ENCODE data around the gene TPO.

The TPO gene

DNA sequence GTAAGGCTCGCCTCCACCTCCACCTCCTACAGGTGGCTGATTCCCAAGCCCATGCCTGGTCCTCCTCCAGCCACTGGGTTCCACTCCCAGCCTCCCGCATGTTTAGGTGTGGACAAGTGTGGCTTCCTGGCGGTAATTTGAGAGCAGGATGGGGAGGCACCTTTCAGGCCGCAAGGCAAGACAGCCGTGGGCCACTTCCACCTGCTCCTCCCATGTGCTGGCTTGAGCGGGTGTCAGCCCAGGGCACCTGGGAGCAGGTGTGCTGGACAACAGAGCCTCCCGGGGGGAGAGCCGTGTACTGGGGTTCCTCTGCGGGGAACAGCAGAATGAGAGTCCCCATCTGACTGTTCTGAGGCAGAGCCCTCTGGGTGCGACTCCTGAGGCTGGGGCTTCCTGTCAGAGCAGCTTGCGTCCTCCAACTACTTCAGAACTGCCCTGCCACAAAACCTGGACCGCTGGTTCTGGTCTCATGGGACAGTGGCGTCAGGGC lies 83.9 kb downstream of the TPO start:
- no peaks in the 10 kb centered on the region for H3K27me3 ChIP-seq (ENCODE audit: insufficient read depth, low read length)
- H3K4ac ChIP-seq (ENCODE audit: low read depth, low read length): no peak overlapping the region
- no peak overlapping the region for H4K91ac ChIP-seq (ENCODE audit: low read depth, low read length)
- H2BK5ac ChIP-seq (ENCODE audit: low read depth, low read length, poor library complexity): no peak overlapping the region
- H3K36me3 ChIP-seq (ENCODE audit: control insufficient read depth in 1 of 2, insufficient read depth in 2 of 2, low read length in 2 of 2): no peaks in the 10 kb centered on the region
- H3K4me2 ChIP-seq (ENCODE audit: low read length): no peak overlapping the region
- H4K8ac ChIP-seq (ENCODE audit: low read depth, low read length): no peak overlapping the region
- H3K9ac ChIP-seq (ENCODE audit: low read length): no peak overlapping the region
- no peak overlapping the region for H3K14ac ChIP-seq (ENCODE audit: low read length)
- no peaks in the 10 kb centered on the region for H3K79me2 ChIP-seq (ENCODE audit: control insufficient read depth, insufficient read depth, low read length, poor library complexity)
- H3K4me1 ChIP-seq (ENCODE audit: control insufficient read depth in 1 of 2, insufficient read depth in 2 of 2, low read length in 2 of 2): no peaks in the 10 kb centered on the region
- no peak overlapping the region for H3K18ac ChIP-seq (ENCODE audit: low read length)
- no peak overlapping the region for H3K4me3 ChIP-seq (ENCODE audit: low read depth, low read length)
- no peak overlapping the region for H4K12ac ChIP-seq (ENCODE audit: low read depth, low read length)
- H2AK5ac ChIP-seq (ENCODE audit: low read length): no peak overlapping the region
- no peaks in the 10 kb centered on the region for H3K79me1 ChIP-seq (ENCODE audit: low read length)
- DNase-seq: no peak
- no peak overlapping the region for H3K27ac ChIP-seq (ENCODE audit: low read depth, low read length)
- no peak overlapping the region for H3K23ac ChIP-seq (ENCODE audit: low read length)
- no CpG with 5 or more reads among the region's 13 CpGs for WGBS (ENCODE audit: extremely low coverage, insufficient coverage, insufficient read length)
- no peaks in the 10 kb centered on the region for H3K9me3 ChIP-seq (ENCODE audit: insufficient read depth, low read depth, low read length)
- H2BK120ac ChIP-seq (ENCODE audit: insufficient read depth, low read length, poor library complexity): no peak overlapping the region
- no peak overlapping the region for H2BK12ac ChIP-seq (ENCODE audit: low read length)
- no peak overlapping the region for H2AFZ ChIP-seq (ENCODE audit: insufficient read depth, low read length, poor library complexity)

DNA sequence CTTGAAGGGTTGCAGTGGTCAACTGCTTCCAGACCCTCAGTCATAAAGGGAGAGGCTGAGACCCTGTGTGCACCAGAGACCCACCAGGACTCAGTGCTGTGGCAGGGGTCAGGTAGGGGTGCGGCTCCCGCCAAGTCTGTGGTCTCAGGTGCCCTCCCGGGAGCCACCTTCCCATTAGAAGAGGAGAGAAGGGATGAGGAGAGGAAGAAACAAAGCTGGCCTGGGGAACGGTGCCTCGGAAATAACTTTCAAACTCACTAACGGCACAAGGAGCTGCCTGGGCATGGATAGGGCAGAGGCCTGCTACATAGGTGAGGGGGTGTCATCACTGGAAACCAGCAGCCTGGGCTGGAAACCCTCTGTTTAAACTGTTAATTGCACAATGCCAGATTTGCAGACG lies 84.9 kb downstream of the TPO start:
- H3K9me3 ChIP-seq (ENCODE audit: insufficient read depth, low read depth, low read length): no peaks in the 10 kb centered on the region
- H4K12ac ChIP-seq (ENCODE audit: low read depth, low read length): no peak overlapping the region
- H3K4ac ChIP-seq (ENCODE audit: low read depth, low read length): no peak overlapping the region
- no peak for DNase-seq
- WGBS (ENCODE audit: extremely low coverage, insufficient coverage, insufficient read length): no CpG with 5 or more reads among the region's 7 CpGs
- H3K4me1 ChIP-seq (ENCODE audit: control insufficient read depth in 1 of 2, insufficient read depth in 2 of 2, low read length in 2 of 2): no peaks in the 10 kb centered on the region
- H3K9ac ChIP-seq (ENCODE audit: low read length): no peak overlapping the region
- no peak overlapping the region for H2AFZ ChIP-seq (ENCODE audit: insufficient read depth, low read length, poor library complexity)
- H3K36me3 ChIP-seq (ENCODE audit: control insufficient read depth in 1 of 2, insufficient read depth in 2 of 2, low read length in 2 of 2): no peaks in the 10 kb centered on the region
- H2BK120ac ChIP-seq (ENCODE audit: insufficient read depth, low read length, poor library complexity): no peak overlapping the region
- H3K23ac ChIP-seq (ENCODE audit: low read length): no peak overlapping the region
- H2BK5ac ChIP-seq (ENCODE audit: low read depth, low read length, poor library complexity): no peak overlapping the region
- no peak overlapping the region for H4K91ac ChIP-seq (ENCODE audit: low read depth, low read length)
- H2AK5ac ChIP-seq (ENCODE audit: low read length): no peak overlapping the region
- H2BK12ac ChIP-seq (ENCODE audit: low read length): no peak overlapping the region
- no peak overlapping the region for H4K8ac ChIP-seq (ENCODE audit: low read depth, low read length)
- no peak overlapping the region for H3K27ac ChIP-seq (ENCODE audit: low read depth, low read length)
- H3K79me2 ChIP-seq (ENCODE audit: control insufficient read depth, insufficient read depth, low read length, poor library complexity): no peaks in the 10 kb centered on the region
- H3K4me3 ChIP-seq (ENCODE audit: low read depth, low read length): no peak overlapping the region
- H3K4me2 ChIP-seq (ENCODE audit: low read length): no peak overlapping the region
- no peaks in the 10 kb centered on the region for H3K27me3 ChIP-seq (ENCODE audit: insufficient read depth, low read length)
- H3K18ac ChIP-seq (ENCODE audit: low read length): no peak overlapping the region
- H3K14ac ChIP-seq (ENCODE audit: low read length): no peak overlapping the region
- no peaks in the 10 kb centered on the region for H3K79me1 ChIP-seq (ENCODE audit: low read length)

DNA sequence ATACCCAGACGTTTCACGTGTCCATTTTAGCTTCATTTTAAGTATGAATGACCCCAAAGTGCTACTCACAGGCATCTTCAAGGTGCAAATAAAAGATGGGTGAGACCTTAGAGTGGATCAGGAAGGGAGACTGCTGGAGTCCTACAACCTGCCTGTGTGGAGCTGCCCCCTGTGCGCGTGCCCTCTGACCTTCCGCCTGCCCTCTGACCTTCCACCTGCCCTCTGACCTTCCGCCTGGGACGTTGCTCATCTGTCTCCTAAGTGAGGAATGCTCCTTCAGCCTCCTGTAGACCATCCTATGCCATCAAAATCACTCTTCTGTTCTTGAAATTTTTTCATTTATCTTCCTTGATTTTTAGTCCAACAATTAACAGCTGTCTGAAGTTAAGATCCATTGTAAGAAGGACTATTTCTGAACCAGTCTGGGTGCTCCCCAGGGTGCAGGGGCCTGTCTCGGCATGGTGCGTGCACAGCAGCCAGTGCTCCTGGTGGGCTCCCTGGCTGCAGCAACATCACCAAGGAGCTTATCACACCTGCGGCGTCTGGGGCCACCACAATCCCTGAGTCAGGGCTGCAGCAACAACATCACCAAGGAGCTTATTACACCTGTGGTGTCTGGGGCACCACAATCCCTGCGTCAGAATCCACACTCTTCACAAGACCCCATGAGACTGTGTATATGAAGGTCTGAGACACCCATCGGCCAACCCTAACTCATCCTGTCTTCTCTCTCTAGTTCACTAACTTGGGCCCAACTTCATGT lies 86.0 kb downstream of the TPO start:
- H3K9ac ChIP-seq (ENCODE audit: low read length): no peak overlapping the region
- H3K9me3 ChIP-seq (ENCODE audit: insufficient read depth, low read depth, low read length): no peaks in the 10 kb centered on the region
- no peaks in the 10 kb centered on the region for H3K36me3 ChIP-seq (ENCODE audit: control insufficient read depth in 1 of 2, insufficient read depth in 2 of 2, low read length in 2 of 2)
- H2BK120ac ChIP-seq (ENCODE audit: insufficient read depth, low read length, poor library complexity): no peak overlapping the region
- no CpG with 5 or more reads among the region's 13 CpGs for WGBS (ENCODE audit: extremely low coverage, insufficient coverage, insufficient read length)
- H2BK5ac ChIP-seq (ENCODE audit: low read depth, low read length, poor library complexity): no peak overlapping the region
- no peak overlapping the region for H3K18ac ChIP-seq (ENCODE audit: low read length)
- no peaks in the 10 kb centered on the region for H3K4me1 ChIP-seq (ENCODE audit: control insufficient read depth in 1 of 2, insufficient read depth in 2 of 2, low read length in 2 of 2)
- no peak overlapping the region for H3K4me2 ChIP-seq (ENCODE audit: low read length)
- no peak overlapping the region for H2AK5ac ChIP-seq (ENCODE audit: low read length)
- H3K14ac ChIP-seq (ENCODE audit: low read length): no peak overlapping the region
- H3K27me3 ChIP-seq (ENCODE audit: insufficient read depth, low read length): no peaks in the 10 kb centered on the region
- H3K27ac ChIP-seq (ENCODE audit: low read depth, low read length): no peak overlapping the region
- no peak overlapping the region for H3K4me3 ChIP-seq (ENCODE audit: low read depth, low read length)
- no peak overlapping the region for H4K91ac ChIP-seq (ENCODE audit: low read depth, low read length)
- H3K79me1 ChIP-seq (ENCODE audit: low read length): no peaks in the 10 kb centered on the region
- no peak for DNase-seq
- no peak overlapping the region for H2BK12ac ChIP-seq (ENCODE audit: low read length)
- H2AFZ ChIP-seq (ENCODE audit: insufficient read depth, low read length, poor library complexity): no peak overlapping the region
- no peak overlapping the region for H4K8ac ChIP-seq (ENCODE audit: low read depth, low read length)
- no peak overlapping the region for H3K23ac ChIP-seq (ENCODE audit: low read length)
- no peak overlapping the region for H3K4ac ChIP-seq (ENCODE audit: low read depth, low read length)
- no peak overlapping the region for H4K12ac ChIP-seq (ENCODE audit: low read depth, low read length)
- H3K79me2 ChIP-seq (ENCODE audit: control insufficient read depth, insufficient read depth, low read length, poor library complexity): no peaks in the 10 kb centered on the region

DNA sequence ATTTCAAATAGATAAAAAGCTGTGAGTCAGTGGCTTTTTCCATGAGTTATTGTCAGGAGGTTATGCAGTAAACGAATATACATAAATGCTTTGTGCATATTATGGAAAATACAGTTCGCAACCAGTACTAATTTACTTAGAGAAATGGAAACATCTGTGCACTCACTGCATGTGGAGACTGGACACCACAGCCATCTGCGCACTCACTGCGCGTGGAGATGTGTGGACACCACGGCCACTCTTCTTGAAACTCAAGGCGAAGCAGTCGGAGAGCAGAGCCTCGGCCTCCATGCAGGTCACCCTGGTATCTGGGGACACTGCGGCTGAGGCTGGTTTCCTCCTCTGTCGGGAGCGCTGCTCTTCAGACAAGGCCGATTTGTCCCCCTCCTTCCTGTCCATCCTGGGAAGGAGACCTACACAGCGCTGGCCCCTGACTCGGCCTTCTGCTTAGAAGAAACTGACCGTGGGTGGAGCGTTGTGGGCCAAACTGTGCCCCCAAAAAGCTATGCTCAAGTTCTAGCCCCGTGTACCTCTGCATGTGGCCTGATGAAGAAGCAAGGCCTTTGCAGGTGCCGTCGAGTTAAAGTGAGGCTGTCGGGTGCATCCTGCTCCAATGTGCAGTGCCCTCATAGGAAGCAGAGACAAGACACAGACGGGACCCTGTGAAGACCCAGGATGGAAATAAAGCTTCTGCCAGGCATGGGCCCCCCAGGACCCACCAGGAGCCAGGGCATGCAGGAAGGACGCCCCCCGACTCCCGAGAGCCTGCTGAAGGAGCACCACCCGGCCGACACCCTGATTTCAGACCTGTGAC lies 88.0 kb downstream of the TPO start:
- Histone ChIP-seq H3K14ac (ENCODE audit: low read length) (no peak overlapping the region), H2AK5ac (ENCODE audit: low read length) (no peak overlapping the region), H4K91ac (ENCODE audit: low read depth, low read length) (no peak overlapping the region), H2AFZ (ENCODE audit: insufficient read depth, low read length, poor library complexity) (no peak overlapping the region), H2BK120ac (ENCODE audit: insufficient read depth, low read length, poor library complexity) (no peak overlapping the region), H3K27ac (ENCODE audit: low read depth, low read length) (no peak overlapping the region), H4K12ac (ENCODE audit: low read depth, low read length) (no peak overlapping the region), H4K8ac (ENCODE audit: low read depth, low read length) (no peak overlapping the region), H3K79me1 (ENCODE audit: low read length) (no peaks in the 10 kb centered on the region), H3K23ac (ENCODE audit: low read length) (no peak overlapping the region), H3K4me3 (ENCODE audit: low read depth, low read length) (no peak overlapping the region), H3K18ac (ENCODE audit: low read length) (no peak overlapping the region), H3K79me2 (ENCODE audit: control insufficient read depth, insufficient read depth, low read length, poor library complexity) (no peaks in the 10 kb centered on the region), H3K27me3 (ENCODE audit: insufficient read depth, low read length) (no peaks in the 10 kb centered on the region), H3K4me1 (ENCODE audit: control insufficient read depth in 1 of 2, insufficient read depth in 2 of 2, low read length in 2 of 2) (no peaks in the 10 kb centered on the region), H2BK12ac (ENCODE audit: low read length) (no peak overlapping the region), H3K36me3 (ENCODE audit: control insufficient read depth in 1 of 2, insufficient read depth in 2 of 2, low read length in 2 of 2) (no peaks in the 10 kb centered on the region), H3K4ac (ENCODE audit: low read depth, low read length) (no peak overlapping the region), H3K9me3 (ENCODE audit: insufficient read depth, low read depth, low read length) (peaks cover 1% of the 10 kb centered on the region), H3K4me2 (ENCODE audit: low read length) (no peak overlapping the region), H3K9ac (ENCODE audit: low read length) (no peak overlapping the region), H2BK5ac (ENCODE audit: low read depth, low read length, poor library complexity) (no peak overlapping the region)
- DNase-seq: no peak
- no CpG with 5 or more reads among the region's 27 CpGs for WGBS (ENCODE audit: extremely low coverage, insufficient coverage, insufficient read length)
